GM18951 (cell line): Measurements from ENCODE around the gene SH3GL2.

Experiments used
- POLR2A ChIP-seq: IDR thresholded peaks from 4 replicates; pipeline ENCODE4 v1.6.1; 2011; ENCODE audit warnings: mild to moderate bottlenecking; ENCODE audit not compliant: insufficient read length, insufficient read depth; ENCODE audit errors: extremely low read depth
- in situ Hi-C: fragments of 300-500 bp; cut with MboI; formaldehyde crosslinking; loops from one replicate; pipeline ENCODE4 v1.12.0; 2022; ENCODE audit warnings: low sequenced_read_pairs, mixed read lengths, inconsistent platforms; ENCODE audit not compliant: unreplicated experiment

Gene SH3GL2

DNA sequence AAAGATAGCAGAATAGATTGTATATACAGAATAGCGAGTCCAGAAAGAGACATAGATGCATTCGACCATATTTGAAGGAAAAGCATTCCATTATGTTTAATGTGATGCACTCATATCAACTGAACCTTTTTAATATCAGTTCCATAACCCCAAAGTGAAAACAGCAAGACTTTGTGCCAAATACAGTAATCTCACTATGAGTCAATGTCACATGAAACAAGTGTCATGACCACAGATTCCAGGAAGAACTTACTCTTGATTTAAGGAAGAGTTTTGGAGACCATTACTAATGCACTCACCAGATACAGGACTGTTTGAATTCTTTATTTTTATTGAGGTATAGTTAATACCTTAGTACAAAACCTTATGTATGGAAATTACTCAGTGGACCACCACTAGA is 220.5 kb downstream of the SH3GL2 start:
- no peak for TF ChIP-seq POLR2A
- in situ Hi-C loops = loop anchor here (10.0 kb wide), 1 partner anchor 265 kb away; no protein-coding TSS in a partner anchor

DNA sequence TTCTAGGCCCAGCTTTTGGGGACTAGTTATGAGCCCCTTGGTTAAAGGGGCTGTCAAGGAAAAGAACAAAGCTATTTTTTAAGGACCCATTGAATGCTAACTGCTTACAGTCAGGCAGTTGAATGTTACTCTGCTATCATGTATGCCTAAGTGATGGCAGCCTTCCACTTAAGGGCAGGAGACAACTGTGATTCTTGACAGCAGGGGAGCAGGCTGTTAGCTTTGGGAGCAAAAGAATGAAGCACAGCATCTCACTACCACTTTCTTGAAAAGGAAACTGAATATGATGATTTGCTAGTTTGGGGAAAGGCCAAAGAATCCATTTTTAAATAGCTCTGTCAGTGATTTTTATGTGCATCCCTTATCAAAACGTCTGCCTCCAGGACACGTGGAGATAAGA is 221.6 kb downstream of the SH3GL2 start:
- TF ChIP-seq POLR2A = no peak
- in situ Hi-C loops = loop anchor here (10.0 to 25.0 kb wide), 2 partner anchors 404 to 1237 kb away; partner anchors contain the start of genes RRAGA and SAXO1

DNA sequence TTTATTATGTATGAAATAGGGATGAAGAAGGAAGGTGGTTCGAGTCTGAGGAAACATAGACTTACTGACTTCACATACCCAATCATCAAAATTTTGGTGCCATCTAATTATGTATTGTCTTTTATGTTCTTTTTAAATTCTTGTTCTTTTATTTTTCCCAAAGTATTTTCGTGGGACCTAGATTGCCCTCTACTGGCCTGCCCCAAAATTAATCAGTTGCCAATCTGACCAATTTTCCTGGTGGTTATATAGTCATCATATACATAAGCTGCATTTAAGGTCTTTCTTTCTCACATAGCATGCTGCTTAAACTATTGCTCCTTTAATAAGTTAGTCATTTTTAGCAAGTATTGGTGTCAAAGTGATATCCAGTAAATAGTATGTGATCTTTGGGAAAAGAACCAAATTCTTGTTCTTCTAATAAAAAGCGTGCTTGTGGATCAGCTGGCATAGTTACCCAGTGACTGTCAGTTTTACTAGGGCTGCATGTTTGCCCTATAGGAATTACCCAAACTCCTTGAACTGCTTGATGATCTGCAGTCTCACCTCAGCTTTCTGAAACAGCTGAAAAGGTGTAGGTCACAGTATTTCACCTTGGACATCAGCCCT is 223.5 kb downstream of the SH3GL2 start:
- TF ChIP-seq POLR2A = no peak
- in situ Hi-C loops = loop anchor here (10.0 to 25.0 kb wide), 2 partner anchors 402 to 1235 kb away; partner anchors contain the start of genes RRAGA and SAXO1

DNA sequence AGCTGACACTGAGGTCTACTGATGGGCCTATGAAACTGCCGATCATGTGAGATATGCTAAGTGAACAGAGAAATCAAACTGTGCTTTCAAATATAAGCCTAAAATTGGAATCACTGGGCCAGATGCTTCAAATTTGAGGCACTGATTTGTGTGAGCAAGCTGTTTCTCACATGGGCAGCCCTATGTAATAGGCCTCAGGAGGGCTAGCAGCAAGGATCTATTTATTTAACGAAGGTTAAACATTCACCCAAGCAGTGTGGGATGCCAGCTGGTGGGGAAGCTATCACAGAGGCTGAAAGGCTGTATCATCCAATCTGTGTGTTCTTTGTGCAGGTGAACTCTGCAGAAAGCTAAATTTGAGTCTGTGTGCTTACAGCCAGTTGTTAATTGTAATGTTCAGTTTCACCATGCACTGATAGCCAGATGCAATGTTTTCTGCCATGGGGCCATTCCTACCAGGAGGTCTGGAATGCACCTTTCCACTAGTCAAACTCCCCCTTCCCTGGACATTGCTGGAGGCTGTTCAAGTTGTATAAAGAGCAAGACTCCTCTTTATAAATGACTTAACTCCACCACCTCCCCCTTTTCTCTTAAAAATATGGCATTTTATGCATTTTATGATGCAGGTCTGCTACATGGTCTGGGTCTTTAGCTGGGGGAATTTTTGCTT is 228.9 kb downstream of the SH3GL2 start:
- TF ChIP-seq POLR2A = no peak
- in situ Hi-C loops = loop anchor here (10.0 to 25.0 kb wide), 2 partner anchors 397 to 1230 kb away; partner anchors contain the start of genes RRAGA and SAXO1

DNA sequence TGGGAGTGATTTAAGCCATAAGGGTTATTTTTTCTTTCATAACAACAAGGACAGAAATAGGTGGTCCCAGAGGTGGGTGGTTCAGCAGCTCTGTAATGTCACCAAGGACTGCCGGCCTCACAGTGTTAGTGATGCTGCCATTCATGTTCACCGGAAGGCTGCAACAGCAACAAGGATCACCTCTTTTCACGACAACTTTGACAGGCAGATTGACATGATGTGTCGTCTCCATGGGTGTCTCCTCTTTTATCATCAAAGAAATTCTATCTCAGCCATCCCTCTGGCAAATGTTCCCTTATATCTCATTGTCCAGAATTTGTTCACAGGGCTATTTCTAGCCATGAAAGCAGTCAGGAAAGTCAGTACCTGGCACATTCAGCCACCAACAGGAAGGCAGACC is 231.5 kb downstream of the SH3GL2 start:
- in situ Hi-C loops = loop anchor here (25.0 kb wide), 1 partner anchor 1227 kb away; the partner anchor contains the start of genes RRAGA and SAXO1
- no peak for TF ChIP-seq POLR2A

DNA sequence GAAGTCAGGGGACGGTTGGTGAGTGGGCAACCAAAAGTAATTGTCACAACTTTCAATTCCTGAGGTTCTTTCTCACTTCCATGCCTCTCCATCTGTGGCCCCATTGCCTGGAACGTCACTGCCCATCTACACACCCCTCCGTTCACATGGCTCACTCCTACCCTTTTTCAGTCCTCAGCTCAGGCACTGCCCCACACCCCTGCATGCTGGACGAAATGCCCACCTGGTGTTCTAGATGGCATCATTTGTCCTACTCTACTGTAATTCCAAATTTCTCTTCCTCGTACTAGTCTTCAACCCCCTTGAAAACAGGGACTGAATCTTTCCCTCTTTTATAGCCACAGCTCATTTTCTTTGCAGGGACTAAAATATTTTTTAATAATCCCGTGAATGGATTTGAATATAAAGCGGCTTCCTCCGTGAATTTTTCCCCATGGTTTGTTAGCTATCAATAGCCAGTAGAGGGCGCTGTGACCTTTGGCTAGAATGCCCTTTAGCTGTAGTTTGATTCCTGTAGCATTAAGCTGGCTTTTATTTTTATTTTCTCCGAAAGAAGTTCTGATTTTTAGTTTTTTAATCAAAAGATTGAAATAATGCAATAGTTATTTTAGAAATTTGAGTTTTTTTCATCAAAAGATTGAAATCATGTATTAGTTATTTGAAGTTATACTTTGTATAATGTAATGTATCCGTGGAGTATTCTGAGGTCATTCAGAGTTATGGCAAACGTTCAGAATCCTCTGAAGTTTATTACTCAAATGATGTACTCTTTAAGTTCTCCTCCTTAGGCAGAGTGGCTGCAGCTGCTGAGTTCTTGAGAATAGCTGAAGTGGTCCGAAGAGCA is 232.1 kb downstream of the SH3GL2 start:
- in situ Hi-C loops = loop anchor here (25.0 kb wide), 1 partner anchor 1226 kb away; the partner anchor contains the start of genes RRAGA and SAXO1
- TF ChIP-seq POLR2A = no peak

DNA sequence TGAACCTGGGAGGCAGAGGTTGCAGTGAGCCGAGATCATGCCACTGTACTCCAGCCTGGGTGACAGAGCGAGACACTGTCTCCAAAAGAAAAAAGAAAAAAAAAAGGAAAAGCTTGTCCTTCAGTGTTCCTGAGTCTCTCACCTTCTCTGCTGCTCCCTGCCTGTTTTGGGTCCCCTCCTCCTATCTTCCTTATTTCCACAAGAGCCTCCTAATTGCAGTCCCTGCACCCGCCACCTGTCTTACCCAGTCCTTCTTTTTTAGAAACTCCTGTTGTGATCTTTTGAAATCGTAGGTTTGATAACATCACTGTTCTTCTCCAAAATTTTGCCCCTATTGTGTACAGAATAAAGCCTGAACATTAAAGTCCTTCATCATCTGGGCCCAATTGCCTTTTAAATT is 234.9 kb downstream of the SH3GL2 start:
- in situ Hi-C loops = loop anchor here (25.0 kb wide), 1 partner anchor 1224 kb away; the partner anchor contains the start of genes RRAGA and SAXO1
- TF ChIP-seq POLR2A = no peak

DNA sequence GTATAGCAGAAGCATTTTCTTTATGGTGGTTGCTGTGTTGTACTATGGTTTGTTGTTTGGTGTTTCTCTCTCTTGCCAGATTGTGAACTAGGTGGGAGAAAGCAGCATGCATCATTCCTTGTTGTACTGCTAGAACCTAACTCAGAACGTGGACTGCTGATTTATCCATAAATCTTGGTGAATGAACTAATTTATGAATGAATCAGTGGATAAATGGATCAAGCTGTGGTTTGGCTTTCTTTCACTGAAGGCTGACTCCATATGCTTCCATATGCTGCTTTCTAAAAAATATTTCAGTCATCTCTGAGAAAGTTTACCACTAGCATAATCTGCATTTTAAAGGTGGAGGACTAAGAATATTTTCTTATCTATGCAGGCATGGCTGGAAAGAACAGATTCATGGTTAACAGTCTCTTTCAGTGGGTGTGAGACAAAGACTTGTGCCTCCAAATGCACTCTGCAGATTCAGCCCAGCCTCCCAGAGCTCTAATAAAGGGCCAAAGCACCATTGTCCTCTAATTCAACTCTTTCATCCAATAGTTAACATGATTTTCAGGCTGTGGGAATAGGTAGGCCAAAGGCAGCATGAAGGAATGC is 237.7 kb downstream of the SH3GL2 start:
- in situ Hi-C loops = loop anchor here (25.0 kb wide), 1 partner anchor 1221 kb away; the partner anchor contains the start of genes RRAGA and SAXO1
- TF ChIP-seq POLR2A = no peak

DNA sequence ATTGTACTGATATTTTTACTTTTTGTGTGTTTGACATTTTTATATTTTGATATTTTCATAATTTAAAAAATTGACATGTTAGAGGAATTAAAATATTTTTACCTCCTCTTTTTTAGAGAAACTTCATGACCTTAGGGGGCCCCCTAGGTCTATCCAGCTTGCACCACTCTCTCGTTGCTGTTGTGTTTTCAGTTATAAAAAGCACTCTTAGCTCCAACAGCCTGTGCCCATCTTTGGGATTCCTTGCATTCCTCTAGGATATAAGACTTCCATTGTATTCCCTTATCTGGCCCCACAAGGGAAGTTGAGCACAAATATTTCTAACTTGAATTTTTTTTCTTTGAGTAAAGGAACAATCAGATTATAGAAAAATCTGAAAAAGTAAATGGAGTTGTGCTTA is 245.3 kb downstream of the SH3GL2 start:
- in situ Hi-C loops = loop anchor here (25.0 kb wide), 1 partner anchor 1213 kb away; the partner anchor contains the start of genes RRAGA and SAXO1
- TF ChIP-seq POLR2A = no peak

DNA sequence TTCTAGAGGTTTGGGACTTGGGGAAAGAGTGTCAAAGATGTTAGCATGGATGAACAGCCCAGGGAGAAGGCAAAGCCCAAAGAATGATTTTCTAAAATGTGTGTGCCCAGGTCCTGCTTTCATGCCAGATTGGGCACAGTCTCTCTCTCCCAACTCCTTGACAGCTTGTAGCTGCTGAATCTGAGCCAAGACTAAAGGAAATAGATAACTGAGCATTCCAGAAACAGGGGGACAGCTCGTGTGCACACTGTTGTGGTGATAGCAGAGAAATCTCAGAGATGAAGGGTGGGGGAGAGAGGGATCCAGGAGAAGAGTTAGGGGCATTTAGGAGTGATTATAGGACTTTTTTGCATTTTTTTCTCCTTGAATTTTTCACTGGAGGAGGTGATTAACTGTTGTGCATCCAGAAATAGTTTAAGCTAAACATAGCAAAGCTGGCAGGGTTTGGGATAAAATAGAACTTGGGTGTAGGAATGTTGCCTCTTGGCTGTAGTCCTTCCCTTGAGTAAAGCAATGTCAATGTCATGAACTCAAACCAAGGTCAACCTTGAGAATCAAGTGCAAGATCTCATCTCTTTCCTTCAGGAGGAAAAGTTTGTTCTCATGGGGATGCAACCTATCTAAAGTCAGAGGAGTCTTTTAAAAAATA is 245.9 kb downstream of the SH3GL2 start:
- in situ Hi-C loops = loop anchor here (25.0 kb wide), 1 partner anchor 1213 kb away; the partner anchor contains the start of genes RRAGA and SAXO1
- TF ChIP-seq POLR2A = no peak

DNA sequence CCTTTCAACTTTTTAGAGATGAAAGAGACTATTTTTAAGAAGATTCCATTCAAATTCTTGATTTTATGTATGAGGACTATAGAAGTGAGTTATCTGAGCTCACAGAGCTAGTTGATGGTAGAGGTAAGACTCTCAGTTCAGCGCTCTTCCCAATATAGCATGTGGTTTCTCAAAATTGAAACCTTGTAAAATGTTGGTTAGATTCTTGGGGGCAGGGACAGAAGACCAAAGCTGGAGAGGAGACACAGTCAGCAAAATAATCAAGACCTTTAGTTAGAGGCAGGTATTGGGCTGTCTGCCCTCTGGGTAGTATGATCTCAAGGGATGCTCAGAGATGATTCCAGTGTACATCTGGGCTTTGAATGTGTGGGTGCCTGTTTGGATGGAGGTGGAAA is 246.4 kb downstream of the SH3GL2 start:
- in situ Hi-C loops = no loop called here

DNA sequence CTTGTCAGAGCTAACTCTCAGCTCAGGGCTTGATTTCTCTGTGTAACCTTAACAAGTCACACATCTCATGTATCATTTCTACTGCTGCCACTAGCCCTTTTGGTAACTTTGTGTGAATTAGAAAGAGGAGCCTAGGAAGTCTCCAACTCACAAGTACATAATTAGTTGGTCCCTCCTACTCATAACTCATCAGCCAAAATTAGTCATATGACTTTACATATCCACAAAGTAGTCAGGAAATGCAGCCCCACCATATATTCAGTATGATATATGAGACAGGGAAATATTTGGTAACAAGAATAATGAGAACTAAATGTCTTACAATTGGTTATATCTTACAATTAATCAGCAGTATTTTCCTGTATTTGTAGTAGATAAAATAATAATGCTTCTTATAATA is 250.2 kb downstream of the SH3GL2 start:
- in situ Hi-C loops = no loop called here
- no peak for TF ChIP-seq POLR2A

More for the DNA sequence above, 246.4 kb downstream of the SH3GL2 start:
- no peak for TF ChIP-seq POLR2A
